Effector memory CD8-positive, alpha-beta T cell (primary cell): ENCODE measurements around the gene NSFL1C.
A peak's percentile ranks its signal among the peaks of the same experiment; 100 is the strongest.

ENCODE experiments used
- ATAC-seq: fragments of 150-1000 bp; cut with Tn5 transposase; replicated peaks from 2 replicates; pipeline ENCODE4 v1.10.0; 2021; ENCODE audit warnings: mild to moderate bottlenecking, moderate library complexity
- DNase-seq, 3 experiments: peaks; one replicate each; pipeline ENCODE4 v3.0.0; 2021
- H3K27ac Mint-ChIP-seq, 2 donors: one replicate each; pipeline ENCODE4 v1.8.0; 2022; ENCODE audit warnings: mild to moderate bottlenecking in 2 of 2, mixed read lengths in 2 of 2, moderate library complexity in 2 of 2
- H3K27me3 Mint-ChIP-seq, 2 donors: one replicate each; pipeline ENCODE4 v1.8.0; 2022; ENCODE audit warnings: mixed read lengths in 2 of 2
- H3K36me3 Mint-ChIP-seq: one replicate; pipeline ENCODE4 v1.8.0; 2022; ENCODE audit warnings: mild to moderate bottlenecking, moderate library complexity, mixed read lengths; ENCODE audit not compliant: insufficient read depth
- H3K4me1 Mint-ChIP-seq, 2 donors: one replicate each; pipeline ENCODE4 v1.8.0; 2022; ENCODE audit warnings: low read depth in 2 of 2, mixed read lengths in 2 of 2
- H3K4me3 Mint-ChIP-seq, 2 donors: one replicate each; pipeline ENCODE4 v1.8.0; 2022; ENCODE audit warnings: mild to moderate bottlenecking in 2 of 2, mixed read lengths in 2 of 2, moderate library complexity in 2 of 2
- H3K9me3 Mint-ChIP-seq, 2 donors: one replicate each; pipeline ENCODE4 v1.8.0; 2022; ENCODE audit warnings: mixed read lengths in 2 of 2

Gene NSFL1C

GRCh38 chr20:1436263-1436662 lies 30.4 kb downstream of the NSFL1C start:
- Mint-ChIP-seq H3K27me3 (peaks cover 17 to 19% of the 10 kb centered on the region in 2 donors), H3K9me3 (no peaks in the 10 kb centered on the region), H3K4me1 (peaks cover 13 to 21% of the 10 kb centered on the region in 2 donors), H3K4me3 (no peak overlapping the region), H3K27ac (no peak overlapping the region), H3K36me3 (peaks cover 13% of the 10 kb centered on the region)
- no peak for ATAC-seq
- DNase-seq = no peak

GRCh38 chr20:1435337-1435699 lies 31.3 kb downstream of the NSFL1C start:
- Mint-ChIP-seq H3K4me3 (no peak overlapping the region), H3K27me3 (peaks cover 21 to 29% of the 10 kb centered on the region in 2 donors), H3K9me3 (no peaks in the 10 kb centered on the region), H3K4me1 (peaks cover 11 to 21% of the 10 kb centered on the region in 2 donors), H3K36me3 (peaks cover 7% of the 10 kb centered on the region), H3K27ac (no peak overlapping the region)
- ATAC-seq (no peak), DNase-seq (no peak)

GRCh38 chr20:1434571-1435336 lies 31.9 kb downstream of the NSFL1C start:
- H3K4me1 Mint-ChIP-seq = peaks cover 11 to 21% of the 10 kb centered on the region in 2 donors
- peaks cover 7% of the 10 kb centered on the region for H3K36me3 Mint-ChIP-seq
- no peak overlapping the region for H3K4me3 Mint-ChIP-seq
- peaks cover 26 to 34% of the 10 kb centered on the region in 2 donors for H3K27me3 Mint-ChIP-seq
- DNase-seq (peak; percentile 53 to 59 (median 56)), ATAC-seq (peak; percentile 96)
- no peak overlapping the region for H3K27ac Mint-ChIP-seq
- H3K9me3 Mint-ChIP-seq = no peaks in the 10 kb centered on the region

GRCh38 chr20:1431158-1431557 lies 35.5 kb downstream of the NSFL1C start:
- peaks cover 7% of the 10 kb centered on the region for H3K36me3 Mint-ChIP-seq
- no peak overlapping the region for H3K4me3 Mint-ChIP-seq
- ATAC-seq = no peak
- no peak overlapping the region for H3K27ac Mint-ChIP-seq
- H3K27me3 Mint-ChIP-seq = peaks cover 58 to 70% of the 10 kb centered on the region in 2 donors
- H3K9me3 Mint-ChIP-seq = no peaks in the 10 kb centered on the region
- H3K4me1 Mint-ChIP-seq = peaks cover 11 to 12% of the 10 kb centered on the region in 2 donors
- no peak for DNase-seq

DNA sequence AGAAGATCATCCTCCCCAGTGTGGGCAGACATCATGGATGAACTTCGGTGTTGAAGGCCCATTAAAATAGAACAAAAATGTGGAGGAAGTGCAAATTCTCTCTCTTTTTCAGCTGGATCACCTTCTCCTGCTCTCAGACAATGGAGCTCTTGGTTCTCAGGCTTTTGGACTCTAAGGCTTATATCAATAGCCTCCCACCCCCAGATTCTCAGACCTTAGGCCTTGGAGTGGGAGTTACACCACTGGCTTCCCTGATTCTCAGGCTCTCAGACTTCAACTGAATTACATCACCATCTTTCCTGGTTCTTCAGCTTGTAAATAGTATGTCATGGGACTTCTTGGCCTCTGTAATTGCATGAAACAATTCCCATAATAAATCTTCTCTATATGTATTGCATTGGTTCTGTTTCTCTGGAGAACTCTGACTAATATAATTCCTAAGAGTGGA lies 36.6 kb downstream of the NSFL1C start:
- peaks cover 69 to 82% of the 10 kb centered on the region in 2 donors for H3K27me3 Mint-ChIP-seq
- peaks cover 7 to 10% of the 10 kb centered on the region in 2 donors for H3K4me1 Mint-ChIP-seq
- DNase-seq (no peak), ATAC-seq (no peak)
- H3K27ac Mint-ChIP-seq = no peak overlapping the region
- peaks cover 7% of the 10 kb centered on the region for H3K36me3 Mint-ChIP-seq
- H3K4me3 Mint-ChIP-seq = no peak overlapping the region
- H3K9me3 Mint-ChIP-seq = no peaks in the 10 kb centered on the region

GRCh38 chr20:1429143-1429728 lies 37.4 kb downstream of the NSFL1C start:
- peaks cover 76 to 90% of the 10 kb centered on the region in 2 donors for H3K27me3 Mint-ChIP-seq
- no peaks in the 10 kb centered on the region for H3K36me3 Mint-ChIP-seq
- no peaks in the 10 kb centered on the region for H3K9me3 Mint-ChIP-seq
- DNase-seq = no peak
- H3K4me3 Mint-ChIP-seq = no peak overlapping the region
- no peak overlapping the region for H3K27ac Mint-ChIP-seq
- no peak for ATAC-seq
- peaks cover 1 to 3% of the 10 kb centered on the region in 2 donors for H3K4me1 Mint-ChIP-seq

DNA sequence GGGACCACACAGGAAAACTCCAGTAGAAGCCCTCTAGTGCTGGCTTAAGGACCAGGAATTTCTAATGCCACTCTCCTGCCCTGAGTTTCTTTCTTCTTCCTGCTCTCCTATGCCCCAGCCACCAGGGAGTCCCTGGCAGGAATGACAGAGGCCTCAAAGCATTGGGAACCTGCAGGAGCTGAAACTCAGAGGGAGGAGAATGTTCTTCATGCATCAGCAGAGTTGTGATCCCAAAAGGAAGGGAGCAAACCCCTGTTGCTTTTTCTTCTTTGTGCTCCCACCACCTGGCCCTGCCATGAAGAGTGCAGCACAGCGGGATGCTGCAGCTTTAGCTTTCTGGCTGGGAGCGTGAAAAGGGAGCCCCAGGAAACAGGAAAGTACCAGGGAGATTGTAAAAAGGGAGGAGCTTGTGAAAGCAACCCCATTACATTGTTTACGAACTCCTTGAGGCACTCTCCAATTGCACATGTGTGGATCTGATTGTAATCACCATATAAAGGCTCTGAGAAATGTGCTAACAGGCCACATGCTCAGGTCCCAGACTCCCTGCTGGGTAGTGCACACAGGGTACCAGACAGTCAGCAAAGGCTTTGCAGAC lies 39.1 kb downstream of the NSFL1C start:
- DNase-seq (no peak), ATAC-seq (no peak)
- H3K9me3 Mint-ChIP-seq = no peaks in the 10 kb centered on the region
- H3K27me3 Mint-ChIP-seq = peaks cover 84 to 95% of the 10 kb centered on the region in 2 donors
- H3K27ac Mint-ChIP-seq = no peak overlapping the region
- H3K4me3 Mint-ChIP-seq = no peak overlapping the region
- H3K4me1 Mint-ChIP-seq = peaks cover 3 to 6% of the 10 kb centered on the region in 2 donors
- no peaks in the 10 kb centered on the region for H3K36me3 Mint-ChIP-seq

DNA sequence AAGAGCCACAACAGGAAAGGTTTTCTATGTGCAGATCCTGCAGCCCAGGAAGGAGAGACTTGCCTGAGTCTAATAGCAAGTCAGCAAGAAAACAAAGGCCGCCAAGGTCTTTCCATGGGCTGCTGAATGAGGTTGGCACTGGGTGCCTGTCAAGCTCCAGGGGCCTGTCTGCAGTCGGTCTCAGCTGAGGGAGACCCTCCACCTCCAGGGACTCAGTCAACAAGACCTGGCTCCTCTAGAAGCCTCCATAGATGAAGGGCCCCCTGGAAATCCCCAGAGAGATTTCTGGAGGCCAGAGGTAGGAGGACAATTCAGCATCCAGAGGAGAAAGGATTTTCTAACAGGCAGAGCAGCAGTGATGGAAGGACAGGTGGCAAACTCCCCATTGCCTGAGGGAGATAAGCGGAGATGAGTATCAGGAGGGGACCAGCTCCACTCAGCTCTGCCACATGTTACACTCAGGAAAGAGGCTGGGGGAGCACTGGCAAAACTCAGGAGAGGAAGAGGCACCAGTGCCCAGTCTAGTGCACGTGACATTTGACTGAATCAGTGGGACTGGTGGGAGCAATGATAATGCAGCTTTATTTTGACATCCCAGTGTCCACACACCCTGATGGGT lies 40.3 kb downstream of the NSFL1C start:
- ATAC-seq (no peak), DNase-seq (no peak)
- Mint-ChIP-seq H3K9me3 (no peaks in the 10 kb centered on the region), H3K27ac (no peak overlapping the region), H3K27me3 (peaks cover 79 to 93% of the 10 kb centered on the region in 2 donors), H3K4me3 (no peak overlapping the region), H3K36me3 (no peaks in the 10 kb centered on the region), H3K4me1 (peaks cover 3 to 6% of the 10 kb centered on the region in 2 donors)

GRCh38 chr20:1424336-1424735 lies 42.3 kb downstream of the NSFL1C start:
- peaks cover 0 to 3% of the 10 kb centered on the region in 2 donors for H3K9me3 Mint-ChIP-seq
- H3K4me1 Mint-ChIP-seq = peaks cover 3 to 6% of the 10 kb centered on the region in 2 donors
- no peaks in the 10 kb centered on the region for H3K36me3 Mint-ChIP-seq
- DNase-seq (no peak), ATAC-seq (no peak)
- H3K4me3 Mint-ChIP-seq = no peak overlapping the region
- H3K27ac Mint-ChIP-seq = no peak overlapping the region
- H3K27me3 Mint-ChIP-seq = peaks cover 72 to 73% of the 10 kb centered on the region in 2 donors

GRCh38 chr20:1423625-1424106 lies 43.0 kb downstream of the NSFL1C start:
- Mint-ChIP-seq H3K27me3 (peaks cover 65 to 67% of the 10 kb centered on the region in 2 donors), H3K4me3 (no peak overlapping the region), H3K36me3 (no peaks in the 10 kb centered on the region), H3K9me3 (peaks cover 0 to 3% of the 10 kb centered on the region in 2 donors), H3K4me1 (peaks cover 3 to 6% of the 10 kb centered on the region in 2 donors), H3K27ac (no peak overlapping the region)
- no peak for DNase-seq
- ATAC-seq = no peak

- ATAC-seq (no peak), DNase-seq (no peak)
- Mint-ChIP-seq H3K27ac (no peak overlapping the region), H3K9me3 (peaks cover 0 to 3% of the 10 kb centered on the region in 2 donors), H3K4me1 (peaks cover 3 to 6% of the 10 kb centered on the region in 2 donors), H3K36me3 (no peaks in the 10 kb centered on the region), H3K4me3 (no peak overlapping the region), H3K27me3 (peaks cover 63 to 67% of the 10 kb centered on the region in 2 donors)
These were observed 43.4 kb downstream of the NSFL1C start for GRCh38 chr20:1423206-1423605.

GRCh38 chr20:1422753-1423152 lies 43.9 kb downstream of the NSFL1C start:
- ATAC-seq (no peak), DNase-seq (no peak)
- Mint-ChIP-seq H3K36me3 (no peaks in the 10 kb centered on the region), H3K9me3 (peaks cover 0 to 3% of the 10 kb centered on the region in 2 donors), H3K27ac (no peak overlapping the region), H3K27me3 (peaks cover 63 to 67% of the 10 kb centered on the region in 2 donors), H3K4me1 (peaks cover 3 to 6% of the 10 kb centered on the region in 2 donors), H3K4me3 (no peak overlapping the region)

- no peak for ATAC-seq
- Mint-ChIP-seq H3K36me3 (no peaks in the 10 kb centered on the region), H3K27me3 (peaks cover 47 to 55% of the 10 kb centered on the region in 2 donors), H3K27ac (no peak overlapping the region), H3K4me3 (no peak overlapping the region), H3K4me1 (peaks cover 3 to 6% of the 10 kb centered on the region in 2 donors), H3K9me3 (peaks cover 0 to 3% of the 10 kb centered on the region in 2 donors)
- no peak for DNase-seq
These were observed 46.6 kb downstream of the NSFL1C start for GRCh38 chr20:1420066-1420465.
